HG02588 (cell line): ENCODE data around the gene ST8SIA1.

Experiments
- ATAC-seq: cut with Tn5 transposase; IDR thresholded peaks from one replicate; pipeline ENCODE4 v1.9.1; 2021; ENCODE audit warnings: mild to moderate bottlenecking, moderate library complexity; ENCODE audit not compliant: unreplicated experiment

Gene ST8SIA1

GRCh38 chr12:22332202-22332601 lies 2.3 kb downstream of the ST8SIA1 start:
- ATAC-seq = no peak

GRCh38 chr12:22329621-22330020 lies 4.9 kb downstream of the ST8SIA1 start:
- no peak for ATAC-seq

- ATAC-seq = no peak
Observed at GRCh38 chr12:22325218-22325617, 9.3 kb downstream of the ST8SIA1 start.

GRCh38 chr12:22322091-22322490 lies 12.4 kb downstream of the ST8SIA1 start:
- ATAC-seq = no peak

- ATAC-seq = no peak
Observed at GRCh38 chr12:22321638-22322037, 12.9 kb downstream of the ST8SIA1 start.

GRCh38 chr12:22321018-22321605 lies 13.4 kb downstream of the ST8SIA1 start:
- no peak for ATAC-seq

- no peak for ATAC-seq
Observed at GRCh38 chr12:22318108-22318737, 16.3 kb downstream of the ST8SIA1 start.

- no peak for ATAC-seq
Observed at GRCh38 chr12:22313963-22314330, 20.6 kb downstream of the ST8SIA1 start.

- ATAC-seq = no peak
Observed at GRCh38 chr12:22313286-22313962, 21.1 kb downstream of the ST8SIA1 start.

- ATAC-seq = no peak
Observed at GRCh38 chr12:22312336-22312735, 22.2 kb downstream of the ST8SIA1 start.

GRCh38 chr12:22310709-22311108 lies 23.8 kb downstream of the ST8SIA1 start:
- no peak for ATAC-seq

GRCh38 chr12:22310275-22310674 lies 24.2 kb downstream of the ST8SIA1 start:
- no peak for ATAC-seq

- ATAC-seq = no peak
Observed at GRCh38 chr12:22307811-22308210, 26.7 kb downstream of the ST8SIA1 start.

GRCh38 chr12:22306311-22306710 lies 28.2 kb downstream of the ST8SIA1 start:
- ATAC-seq = no peak

- ATAC-seq = no peak
Observed at GRCh38 chr12:22304341-22304740, 30.2 kb downstream of the ST8SIA1 start.

GRCh38 chr12:22299294-22299912 lies 35.1 kb downstream of the ST8SIA1 start:
- ATAC-seq = no peak

GRCh38 chr12:22289250-22289649 lies 45.3 kb downstream of the ST8SIA1 start:
- ATAC-seq = no peak

GRCh38 chr12:22287776-22288621 lies 46.5 kb downstream of the ST8SIA1 start:
- peak; percentile 46 for ATAC-seq

- ATAC-seq = no peak
Observed at GRCh38 chr12:22287101-22287500, 47.4 kb downstream of the ST8SIA1 start.

- ATAC-seq = no peak
Observed at GRCh38 chr12:22286569-22286968, 47.9 kb downstream of the ST8SIA1 start.

- ATAC-seq = no peak
Observed at GRCh38 chr12:22285846-22286245, 48.7 kb downstream of the ST8SIA1 start.
